Astrocyte (in vitro differentiated cells and primary cell): ENCODE data around the gene KDM4B.

Experiments used
- CTCF ChIP-seq: IDR thresholded peaks from 2 replicates; pipeline ENCODE4 v1.5.1; 2011; ENCODE audit warnings: low read depth, mild to moderate bottlenecking, inconsistent platforms, low read length, moderate library complexity; ENCODE audit not compliant: insufficient read depth
- EZH2 ChIP-seq: IDR thresholded peaks from 2 replicates; pipeline ENCODE4 v1.6.1; 2012; ENCODE audit warnings: mild to moderate bottlenecking, low read length, inconsistent platforms; ENCODE audit not compliant: insufficient read depth

- no peak for TF ChIP-seq CTCF
- TF ChIP-seq EZH2 = no peak
Measured at GRCh38 chr19:5132206-5132560, 163.3 kb downstream of the KDM4B start.
